Right ventricle myocardium inferior (tissue), 1 donor: Measurements from ENCODE around the gene OR9K2. TPM values are rescaled to one million over a fixed set of nuclear protein-coding genes. Genes with fewer than 3 reads are reported as not detected.
"Not testable (repeated sequence)": the region's sequence is repeated elsewhere in the genome, so short reads cannot be mapped to it uniquely, and the experiment has no call there.

Experiments
- ATAC-seq: fragments of 200-7000 bp; cut with Tn5 transposase; one replicate; pipeline ENCODE4 v1.9.1; 2020; ENCODE audit warnings: mild to moderate bottlenecking, moderate library complexity
- DNase-seq: peaks from one replicate; pipeline ENCODE4 v3.0.0; 2021; ENCODE audit errors: missing footprints
- intact Hi-C: fragments of 100-400 bp; cut with DNase I; formaldehyde crosslinking; loops from one replicate; pipeline ENCODE4 v1.11.0; 2022
- long read RNA-seq: library from polyadenylated mRNA; unstranded; transcript quantifications from one replicate; pipeline ENCODE4 v2.0.0, GENCODE V29; 2021
- total RNA-seq: library from RNA; stranded (reverse); fragmentation: NEBNext Ultra II Directional; extraction: Animal tissue kit (Norgen Biotek cat#: 25700); gene quantifications from one replicate; pipeline ENCODE4 v1.2.1, GENCODE V29; 2021
- donor health status: DM: no; HTN: yes; CAD: no; lungs with severe emphysema.

The OR9K2 gene
- not detected for total RNA-seq
- long read RNA-seq, result 0 reads

- DNase-seq (no peak), ATAC-seq (no peak)
- intact Hi-C loops, result no loop called here
Observed at GRCh38 chr12:55126106-55126505, at the start of gene OR9K2. Gene OR9K2, plus strand, starts transcription at chr12:55126406. Its CDS starts 3,429 bp downstream, at chr12:55129835.

- intact Hi-C loops, result no loop called here
- DNase-seq (no peak), ATAC-seq (no peak)
Observed at GRCh38 chr12:55092579-55092978, 33.6 kb upstream of the OR9K2 start.

GRCh38 chr12:55112378-55112875, 13.8 kb upstream of the OR9K2 start:
- intact Hi-C loops, result no loop called here
- DNase-seq, result no peak
- ATAC-seq, result no peak

- intact Hi-C loops, result no loop called here
- no peak for DNase-seq
Observed at GRCh38 chr12:55116152-55116551, 10.1 kb upstream of the OR9K2 start.

GRCh38 chr12:55132816-55133215, 6.6 kb downstream of the OR9K2 start:
- intact Hi-C loops, result no loop called here
- ATAC-seq (no peak), DNase-seq (no peak)

More at GRCh38 chr12:55116152-55116551, 10.1 kb upstream of the OR9K2 start:
- no peak for ATAC-seq

- no peak for DNase-seq
- intact Hi-C loops, result no loop called here
- ATAC-seq, result no peak
Observed at GRCh38 chr12:55142669-55143565, 16.7 kb downstream of the OR9K2 start.

GRCh38 chr12:55143566-55143870, 17.3 kb downstream of the OR9K2 start:
- ATAC-seq (no peak), DNase-seq (no peak)
- intact Hi-C loops, result no loop called here

- ATAC-seq, DNase-seq, intact Hi-C loops: not testable (repeated sequence)
Observed at GRCh38 chr12:55167010-55167640, 40.9 kb downstream of the OR9K2 start.

GRCh38 chr12:55171445-55171844, 45.2 kb downstream of the OR9K2 start:
- intact Hi-C loops, result no loop called here
- ATAC-seq, result no peak
- DNase-seq, result no peak

GRCh38 chr12:55171846-55172245, 45.6 kb downstream of the OR9K2 start:
- intact Hi-C loops, ATAC-seq, DNase-seq: not testable (repeated sequence)

GRCh38 chr12:55172686-55173085, 46.5 kb downstream of the OR9K2 start:
- DNase-seq (no peak), ATAC-seq (no peak)
- intact Hi-C loops, result no loop called here

- intact Hi-C loops, result no loop called here
- ATAC-seq (no peak), DNase-seq (no peak)
Observed at GRCh38 chr12:55173456-55173855, 47.2 kb downstream of the OR9K2 start.

Other genes starting within 250 kb of the OR9K2 start
- 0.70 TPM for gene TESPA1, start 141.6 kb upstream of the OR9K2 start, total RNA-seq
- not detected for gene NEUROD4, start 106.4 kb upstream of the OR9K2 start, total RNA-seq
- not detected for gene OR10A7, start 94.6 kb downstream of the OR9K2 start, total RNA-seq
- gene OR6C74, start 118.2 kb downstream of the OR9K2 start, total RNA-seq, result not detected
- not detected for gene OR6C6, start 170.2 kb downstream of the OR9K2 start, total RNA-seq
- not detected for gene OR6C1, start 187.9 kb downstream of the OR9K2 start, total RNA-seq
- not detected for gene OR6C3, start 204.3 kb downstream of the OR9K2 start, total RNA-seq
- not detected for gene OR6C75, start 236.6 kb downstream of the OR9K2 start, total RNA-seq